Fibroblast of pulmonary artery (primary cell): Measurements from ENCODE around the gene CRTC3.
A peak's percentile ranks its signal among the peaks of the same experiment; 100 is the strongest.

Source experiments
- DNase-seq: peaks from one replicate; pipeline ENCODE4 v3.0.0-alpha.2; 2010; ENCODE audit warnings: low read depth
- H3K4me3 ChIP-seq: replicated peaks from 2 replicates; pipeline ENCODE4 v1.5.1; 2011; ENCODE audit warnings: low read depth, mild to moderate bottlenecking, control low read depth, low read length, moderate library complexity
- CTCF ChIP-seq: IDR thresholded peaks from 2 replicates; pipeline ENCODE4 v1.5.1; 2011; ENCODE audit warnings: mild to moderate bottlenecking, control low read depth, low read length, inconsistent platforms; ENCODE audit errors: missing control alignments

CRTC3 gene

GRCh38 chr15:90641581-90642463, 112.1 kb downstream of the CRTC3 start:
- TF ChIP-seq CTCF, result no peak
- DNase-seq, result no peak

GRCh38 chr15:90642464-90643300, 113.0 kb downstream of the CRTC3 start:
- no peak overlapping the region for H3K4me3 ChIP-seq
- peak; percentile 18 for TF ChIP-seq CTCF
- DNase-seq, result no peak

More at GRCh38 chr15:90641581-90642463, 112.1 kb downstream of the CRTC3 start:
- H3K4me3 ChIP-seq, result no peak overlapping the region

- no peak overlapping the region for H3K4me3 ChIP-seq
- no peak for TF ChIP-seq CTCF
- DNase-seq, result no peak
Observed at GRCh38 chr15:90643301-90643632, 113.5 kb downstream of the CRTC3 start.

- no peak for DNase-seq
- H3K4me3 ChIP-seq, result no peak overlapping the region
- TF ChIP-seq CTCF, result no peak
Observed at GRCh38 chr15:90644526-90644925, 114.8 kb downstream of the CRTC3 start.

GRCh38 chr15:90644952-90645725, 115.4 kb downstream of the CRTC3 start:
- no peak for DNase-seq
- TF ChIP-seq CTCF, result no peak
- no peak overlapping the region for H3K4me3 ChIP-seq

GRCh38 chr15:90645873-90646575, 116.3 kb downstream of the CRTC3 start:
- DNase-seq, result no peak
- TF ChIP-seq CTCF, result no peak
- no peak overlapping the region for H3K4me3 ChIP-seq
